Spleen (tissue), 7 donors: Measurements from ENCODE around the gene CARS2.

Experiments
- POLR2AphosphoS5 ChIP-seq, 3 donors: sonication (generic); formaldehyde crosslinking; IDR thresholded peaks; one replicate each; pipeline ENCODE4 v1.5.1; 2017; ENCODE audit warnings: antibody characterized with exemption in 3 of 3
- TF ChIP-seq, protein P1 (sequence below), 11 experiments: fragments of 200-600 bp in 7 of 11; fragments of 450-650 bp in 4 of 11; sonication (generic) in 4 of 11; IDR thresholded peaks in 8 of 11; conservative IDR thresholded peaks in 3 of 11; 1 replicate in 7 of 11; 2 replicates in 4 of 11; pipeline versions ENCODE4 v1.4.0 to v1.8.0; 2016 to 2021; ENCODE audit warnings: antibody characterized with exemption in 11 of 11, inconsistent platforms in 4 of 11, mild to moderate bottlenecking in 1 of 11
- donor health status: DM: no; HTN: no; CAD: no; lungs with moderate emphysema.
- donor health status: DM: no; HTN: no; CAD: no.
- donor health status: DM: no; HTN: no; CAD: no.

DNA sequence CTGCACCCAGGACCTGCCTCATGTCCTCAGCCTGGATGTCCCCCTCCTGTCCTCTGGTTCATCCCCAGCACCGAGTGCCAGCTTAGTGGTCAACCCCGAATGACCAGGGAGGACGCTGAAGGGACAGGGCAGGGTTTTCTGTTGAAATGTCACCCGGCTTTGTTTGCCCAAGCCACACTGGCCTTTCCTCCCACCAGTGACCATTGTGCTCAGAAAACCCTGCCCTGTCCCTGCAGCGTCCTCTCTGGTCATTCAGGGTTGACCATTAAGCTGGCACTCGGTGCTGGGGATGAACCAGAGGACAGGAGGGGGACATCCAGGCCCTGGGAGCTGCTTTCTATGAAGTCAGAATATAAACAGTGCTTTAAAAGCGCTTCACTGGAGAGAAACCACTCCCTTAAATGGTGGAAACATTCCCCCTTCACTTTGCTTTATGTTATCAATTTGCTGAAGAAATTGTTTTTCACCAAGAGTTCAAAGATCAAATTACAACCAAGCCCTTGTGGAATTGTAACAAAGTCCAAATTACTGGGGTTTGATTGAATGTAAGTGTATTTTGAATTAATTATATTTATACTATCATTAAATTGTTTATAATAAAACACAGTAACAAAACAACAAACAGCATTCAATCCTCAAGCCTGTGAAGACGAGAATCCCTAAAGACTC lies 21.4 kb downstream of the CARS2 start:
- TF ChIP-seq, protein P1, sequence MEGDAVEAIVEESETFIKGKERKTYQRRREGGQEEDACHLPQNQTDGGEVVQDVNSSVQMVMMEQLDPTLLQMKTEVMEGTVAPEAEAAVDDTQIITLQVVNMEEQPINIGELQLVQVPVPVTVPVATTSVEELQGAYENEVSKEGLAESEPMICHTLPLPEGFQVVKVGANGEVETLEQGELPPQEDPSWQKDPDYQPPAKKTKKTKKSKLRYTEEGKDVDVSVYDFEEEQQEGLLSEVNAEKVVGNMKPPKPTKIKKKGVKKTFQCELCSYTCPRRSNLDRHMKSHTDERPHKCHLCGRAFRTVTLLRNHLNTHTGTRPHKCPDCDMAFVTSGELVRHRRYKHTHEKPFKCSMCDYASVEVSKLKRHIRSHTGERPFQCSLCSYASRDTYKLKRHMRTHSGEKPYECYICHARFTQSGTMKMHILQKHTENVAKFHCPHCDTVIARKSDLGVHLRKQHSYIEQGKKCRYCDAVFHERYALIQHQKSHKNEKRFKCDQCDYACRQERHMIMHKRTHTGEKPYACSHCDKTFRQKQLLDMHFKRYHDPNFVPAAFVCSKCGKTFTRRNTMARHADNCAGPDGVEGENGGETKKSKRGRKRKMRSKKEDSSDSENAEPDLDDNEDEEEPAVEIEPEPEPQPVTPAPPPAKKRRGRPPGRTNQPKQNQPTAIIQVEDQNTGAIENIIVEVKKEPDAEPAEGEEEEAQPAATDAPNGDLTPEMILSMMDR (IDR thresholded peaks at IDR 0.05 in 8 of 11, conservative IDR thresholded peaks at IDR 0.05 in 3 of 11) = no peak
- no peak for TF ChIP-seq POLR2AphosphoS5 (IDR thresholded peaks at IDR 0.05)
